ENCODE data around the gene DPPA2.
"Not testable (repeated sequence)": the region's sequence is repeated elsewhere in the genome, so short reads cannot be mapped to it uniquely, and the experiment has no call there.

DPPA2 gene, protein sequence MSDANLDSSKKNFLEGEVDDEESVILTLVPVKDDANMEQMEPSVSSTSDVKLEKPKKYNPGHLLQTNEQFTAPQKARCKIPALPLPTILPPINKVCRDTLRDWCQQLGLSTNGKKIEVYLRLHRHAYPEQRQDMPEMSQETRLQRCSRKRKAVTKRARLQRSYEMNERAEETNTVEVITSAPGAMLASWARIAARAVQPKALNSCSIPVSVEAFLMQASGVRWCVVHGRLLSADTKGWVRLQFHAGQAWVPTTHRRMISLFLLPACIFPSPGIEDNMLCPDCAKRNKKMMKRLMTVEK

GRCh38 chr3:109316162-109316730 lies at the start of gene DPPA2:
Gene DPPA2, minus strand, starts transcription at chr3:109316517. Its CDS starts 1,975 bp downstream, at chr3:109314542.
- DNase-seq = no peak

- DNase-seq = no peak
Observed at GRCh38 chr3:109364088-109364487, 47.8 kb upstream of the DPPA2 start.

DNA sequence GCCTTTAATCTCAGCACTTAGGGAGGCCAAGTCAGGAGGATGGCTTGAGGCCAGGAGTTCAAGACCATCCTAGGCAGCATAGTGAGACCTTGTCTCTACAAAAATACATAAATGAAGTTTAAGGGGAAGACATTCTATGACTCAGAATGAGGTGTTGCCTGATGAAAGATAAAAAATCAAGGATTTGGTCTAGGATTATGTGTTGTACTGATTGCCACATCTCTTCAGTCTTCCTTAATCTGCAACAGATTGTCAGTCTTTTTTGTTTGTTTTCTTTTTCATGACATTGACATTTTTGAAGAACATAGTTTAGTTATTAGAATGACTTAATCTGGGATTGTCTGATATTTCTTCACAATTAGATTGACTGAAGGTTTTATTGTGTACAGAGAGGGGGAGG lies 47.3 kb upstream of the DPPA2 start:
- no peak for DNase-seq

DNA sequence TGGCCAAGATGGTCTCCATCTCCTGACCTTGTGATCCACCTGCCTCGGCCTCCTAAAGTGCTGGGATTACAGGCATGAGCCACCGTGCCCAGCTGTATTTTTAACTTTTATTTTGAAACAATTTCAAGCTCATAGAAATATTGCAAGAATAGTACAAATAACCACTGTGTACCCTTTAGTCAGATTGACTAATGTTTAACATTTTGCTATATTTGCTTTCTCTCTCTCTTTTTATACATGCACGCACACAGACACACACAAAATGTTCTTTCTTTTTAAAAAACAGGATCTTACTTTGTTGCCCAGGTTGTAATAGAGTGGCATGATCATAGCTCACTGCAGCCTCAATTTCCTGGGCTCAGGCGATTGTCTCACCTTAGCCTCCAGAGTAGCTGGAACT lies 46.5 kb upstream of the DPPA2 start:
- DNase-seq = no peak

GRCh38 chr3:109358809-109359208 lies 42.5 kb upstream of the DPPA2 start:
- not testable (repeated sequence) for DNase-seq

DNA sequence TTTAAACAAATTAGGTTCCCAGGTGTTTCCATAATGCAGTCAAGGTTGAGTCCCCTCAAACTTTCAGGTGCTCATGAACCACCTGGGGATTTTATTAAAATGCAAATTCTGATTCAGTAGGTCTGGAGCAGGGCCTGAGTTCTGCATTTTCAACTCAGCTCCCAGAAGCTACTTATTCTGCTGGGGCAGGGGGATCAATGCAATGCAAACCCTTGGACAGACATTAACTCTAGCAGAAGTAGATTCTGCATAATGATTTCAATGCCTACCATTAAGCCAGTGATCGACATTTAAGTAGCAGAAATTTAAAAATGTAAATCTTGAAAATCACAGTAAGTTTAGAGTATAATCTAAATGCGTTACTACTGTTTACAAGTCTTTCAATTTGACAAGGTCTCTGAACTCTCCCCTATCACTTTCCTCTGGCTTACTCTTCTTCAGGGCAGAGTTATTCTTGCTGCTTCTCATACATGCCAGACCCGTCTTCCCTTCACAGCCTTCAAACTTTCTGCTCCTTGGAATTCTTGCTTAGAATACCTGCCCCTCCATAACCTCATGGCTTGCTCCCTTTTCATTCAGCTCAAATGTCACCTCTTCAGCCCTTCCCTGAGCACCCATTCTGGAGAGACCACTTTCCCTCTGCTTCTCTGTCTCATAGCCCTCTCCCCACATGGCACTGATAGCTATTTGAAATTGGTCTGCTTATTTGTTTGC lies 40.3 kb upstream of the DPPA2 start:
- no peak for DNase-seq

- DNase-seq = no peak
Observed at GRCh38 chr3:109355625-109356441, 39.5 kb upstream of the DPPA2 start.

DNA sequence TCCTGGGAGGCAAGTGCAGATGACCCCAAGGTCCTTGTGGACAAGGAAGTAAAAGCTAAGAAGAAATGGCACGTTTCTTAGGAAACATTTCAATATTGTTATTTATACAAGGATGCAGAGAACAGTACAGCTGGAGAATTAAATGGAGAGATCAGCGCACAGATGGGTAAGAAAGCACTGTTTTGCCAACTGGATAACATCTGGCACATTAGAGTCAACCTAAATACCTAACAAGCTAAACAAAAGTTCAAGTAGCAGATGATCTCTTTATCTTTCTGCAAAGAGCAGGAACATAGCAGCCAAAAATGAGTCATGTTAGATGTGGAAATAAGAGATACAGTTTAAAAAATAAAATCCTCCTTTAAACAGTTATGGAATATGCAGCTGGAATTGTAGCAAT lies 36.7 kb upstream of the DPPA2 start:
- DNase-seq = no peak

DNA sequence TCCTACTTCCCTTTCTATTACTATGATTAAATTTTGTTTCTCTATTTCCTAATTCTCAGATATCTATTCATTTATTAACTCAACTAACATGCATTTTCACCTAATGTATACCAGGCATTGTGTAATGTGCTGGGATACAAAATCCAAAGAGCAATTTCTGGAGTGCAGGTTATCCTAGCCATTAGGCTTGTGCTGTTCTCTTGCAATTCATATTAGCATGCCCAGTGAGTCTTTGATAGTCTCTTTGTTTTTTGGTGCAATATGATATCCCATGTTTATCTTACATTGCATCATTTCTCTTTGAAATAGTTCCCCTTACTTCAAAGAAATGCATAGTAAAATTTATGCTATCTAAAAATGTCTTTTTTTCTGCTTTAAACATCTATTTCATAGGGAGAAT lies 34.9 kb upstream of the DPPA2 start:
- DNase-seq = no peak

DNA sequence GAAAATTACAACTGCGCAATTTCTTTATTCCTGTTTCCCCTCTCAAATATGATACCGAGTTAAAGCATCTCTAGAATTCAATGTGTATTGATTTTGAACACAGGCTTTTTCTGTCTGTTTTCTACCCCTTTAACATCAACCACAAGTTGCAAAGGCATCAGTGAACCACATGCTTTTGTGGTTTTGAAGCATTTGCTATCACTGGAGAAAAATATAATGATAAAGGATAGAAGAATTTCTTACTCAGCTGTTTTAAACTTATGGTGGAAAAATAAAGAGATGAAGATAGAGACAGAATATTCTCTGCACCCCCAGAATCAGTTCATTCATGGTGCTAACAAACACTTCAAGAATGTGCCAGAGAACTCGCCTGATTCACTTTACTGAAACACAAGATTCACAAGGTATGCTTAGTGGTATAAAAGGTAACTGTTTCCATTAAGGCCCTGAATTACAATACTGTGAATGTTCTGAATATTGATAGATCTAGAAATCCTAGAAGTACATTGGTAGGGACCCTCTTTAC lies 30.5 kb upstream of the DPPA2 start:
- no peak for DNase-seq

GRCh38 chr3:109346099-109346498 lies 29.8 kb upstream of the DPPA2 start:
- DNase-seq = no peak

GRCh38 chr3:109339714-109340648 lies 23.7 kb upstream of the DPPA2 start:
- no peak for DNase-seq

- no peak for DNase-seq
Observed at GRCh38 chr3:109339197-109339596, 22.9 kb upstream of the DPPA2 start.

GRCh38 chr3:109338322-109338721 lies 22.0 kb upstream of the DPPA2 start:
- DNase-seq = no peak

- no peak for DNase-seq
Observed at GRCh38 chr3:109337393-109337792, 21.1 kb upstream of the DPPA2 start, which contains the start of gene DPPA4. Gene DPPA4, minus strand, starts transcription at chr3:109337546. Its CDS starts 29 bp downstream, at chr3:109337517.

GRCh38 chr3:109336291-109336861 lies 20.1 kb upstream of the DPPA2 start:
- no peak for DNase-seq

DNA sequence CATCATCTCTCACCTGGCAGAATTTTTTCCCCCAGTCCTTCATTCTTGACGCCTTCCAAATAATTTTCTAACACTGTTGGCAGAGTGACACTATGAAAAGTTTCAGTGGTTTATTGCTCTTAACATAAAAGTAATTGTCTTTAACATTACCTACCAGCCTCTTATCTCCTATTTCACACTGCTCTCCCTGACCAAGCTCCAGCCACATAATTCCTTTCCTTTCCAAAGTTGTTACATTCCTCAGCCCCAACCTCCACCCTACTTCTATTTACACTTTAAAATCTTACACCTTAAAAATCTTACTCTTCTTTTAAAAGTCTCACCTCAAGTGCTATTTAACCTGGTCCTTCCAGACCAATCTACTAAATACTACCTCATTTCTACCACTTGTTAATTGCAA lies 18.3 kb upstream of the DPPA2 start:
- no peak for DNase-seq

- DNase-seq = no peak
Observed at GRCh38 chr3:109331692-109332091, 15.4 kb upstream of the DPPA2 start.

DNA sequence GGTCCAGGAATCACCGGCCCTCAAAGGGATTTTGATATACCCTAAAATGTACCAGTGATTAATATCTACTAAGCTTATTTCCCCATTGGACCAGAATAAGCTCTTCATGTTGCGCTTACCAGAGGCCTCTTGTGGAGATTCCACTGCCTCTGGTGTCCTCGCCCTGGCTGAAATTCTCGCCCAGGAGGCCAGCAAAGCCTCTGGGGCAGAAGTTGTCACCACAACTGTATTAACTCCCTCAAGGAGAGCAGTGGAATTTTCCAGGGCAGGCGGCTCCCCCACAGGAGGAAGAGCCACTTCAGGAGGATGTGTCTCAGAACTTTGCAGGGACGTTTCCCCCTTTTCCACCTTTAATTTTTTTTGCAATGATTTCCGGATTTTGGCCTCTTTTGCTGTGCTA lies 14.1 kb upstream of the DPPA2 start:
- DNase-seq = no peak

GRCh38 chr3:109328202-109328601 lies 11.9 kb upstream of the DPPA2 start:
- DNase-seq = no peak

- DNase-seq = no peak
Observed at GRCh38 chr3:109325657-109326056, 9.3 kb upstream of the DPPA2 start.

Measured in NCI-H2107 (cell line).